Activated CD4-positive, alpha-beta T cell treated with anti-CD3 and anti-CD28 coated beads, Interleukin-2, amount 50 U/mL, for 4 hours (primary cell): Measurements from ENCODE around the gene KRT17.

ENCODE experiments used
- DNase-seq, 2 experiments: peaks; one replicate each; pipeline ENCODE4 v3.0.0-alpha.2; 2020

The KRT17 gene

GRCh38 chr17:41624208-41625101 is at the start of gene KRT17:
KRT17 (minus strand) TSS chr17:41624575; CDS start chr17:41624509, 66 bp downstream.
- DNase-seq: no peak

- DNase-seq: no peak
These were observed 47.8 kb upstream of the KRT17 start for GRCh38 chr17:41672153-41672552.

- DNase-seq: no peak
These were observed 43.1 kb upstream of the KRT17 start for GRCh38 chr17:41667280-41668041.

GRCh38 chr17:41666708-41667279 is 42.4 kb upstream of the KRT17 start:
- peak; percentile 85 to 89 for DNase-seq

GRCh38 chr17:41666237-41666641 is 41.9 kb upstream of the KRT17 start:
- peak; percentile 56 to 58 for DNase-seq

- DNase-seq: peak; percentile 79 to 80
These were observed 41.3 kb upstream of the KRT17 start for GRCh38 chr17:41665566-41666236.

- DNase-seq: no peak
These were observed 40.5 kb upstream of the KRT17 start for GRCh38 chr17:41664587-41665565.

- no peak for DNase-seq
These were observed 39.7 kb upstream of the KRT17 start for GRCh38 chr17:41664172-41664457.

- DNase-seq: no peak
These were observed 39.2 kb upstream of the KRT17 start for GRCh38 chr17:41663451-41664171.

GRCh38 chr17:41660221-41660711 is 35.9 kb upstream of the KRT17 start:
- DNase-seq: no peak

- DNase-seq: no peak
These were observed 35.2 kb upstream of the KRT17 start for GRCh38 chr17:41659427-41660212.

- no peak for DNase-seq
These were observed 34.5 kb upstream of the KRT17 start for GRCh38 chr17:41658846-41659245.

- DNase-seq: no peak
These were observed 33.6 kb upstream of the KRT17 start for GRCh38 chr17:41657936-41658335.

GRCh38 chr17:41657176-41657754 is 32.9 kb upstream of the KRT17 start:
- no peak for DNase-seq

GRCh38 chr17:41656249-41657023 is 32.1 kb upstream of the KRT17 start:
- no peak for DNase-seq

- DNase-seq: no peak
These were observed 31.3 kb upstream of the KRT17 start for GRCh38 chr17:41655611-41656111.

- DNase-seq: no peak
These were observed 30.6 kb upstream of the KRT17 start for GRCh38 chr17:41654678-41655607.
